Measurements from ENCODE around the gene UFD1.

DNA sequence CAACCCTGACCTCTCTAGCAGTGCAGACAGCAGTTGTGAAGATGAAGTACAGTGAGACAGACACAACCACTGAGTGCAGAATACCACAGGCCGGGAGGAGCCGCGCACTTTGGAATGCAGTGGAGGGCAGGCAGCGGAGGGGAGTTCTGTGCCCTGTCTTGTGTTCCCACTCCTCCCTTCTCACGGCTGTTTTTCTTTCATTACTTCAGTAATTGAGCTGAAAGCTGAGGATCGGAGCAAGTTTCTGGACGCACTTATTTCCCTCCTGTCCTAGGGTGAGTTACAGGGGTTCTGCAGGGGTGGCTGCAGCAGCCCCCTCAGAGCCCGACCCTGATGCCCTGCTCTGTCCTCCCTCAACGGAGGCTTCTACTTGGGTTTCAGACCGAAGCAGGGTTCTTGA, 39.6 kb upstream of the UFD1 start:
- TF ChIP-seq, protein P1, sequence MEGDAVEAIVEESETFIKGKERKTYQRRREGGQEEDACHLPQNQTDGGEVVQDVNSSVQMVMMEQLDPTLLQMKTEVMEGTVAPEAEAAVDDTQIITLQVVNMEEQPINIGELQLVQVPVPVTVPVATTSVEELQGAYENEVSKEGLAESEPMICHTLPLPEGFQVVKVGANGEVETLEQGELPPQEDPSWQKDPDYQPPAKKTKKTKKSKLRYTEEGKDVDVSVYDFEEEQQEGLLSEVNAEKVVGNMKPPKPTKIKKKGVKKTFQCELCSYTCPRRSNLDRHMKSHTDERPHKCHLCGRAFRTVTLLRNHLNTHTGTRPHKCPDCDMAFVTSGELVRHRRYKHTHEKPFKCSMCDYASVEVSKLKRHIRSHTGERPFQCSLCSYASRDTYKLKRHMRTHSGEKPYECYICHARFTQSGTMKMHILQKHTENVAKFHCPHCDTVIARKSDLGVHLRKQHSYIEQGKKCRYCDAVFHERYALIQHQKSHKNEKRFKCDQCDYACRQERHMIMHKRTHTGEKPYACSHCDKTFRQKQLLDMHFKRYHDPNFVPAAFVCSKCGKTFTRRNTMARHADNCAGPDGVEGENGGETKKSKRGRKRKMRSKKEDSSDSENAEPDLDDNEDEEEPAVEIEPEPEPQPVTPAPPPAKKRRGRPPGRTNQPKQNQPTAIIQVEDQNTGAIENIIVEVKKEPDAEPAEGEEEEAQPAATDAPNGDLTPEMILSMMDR (IDR thresholded peaks at IDR 0.05; ENCODE audit: poor library complexity) = no peak
- TF ChIP-seq EZH2 (IDR thresholded peaks at IDR 0.05; ENCODE audit: borderline replicate concordance) = no peak
- no peak for TF ChIP-seq EZH2phosphoT487 (IDR thresholded peaks at IDR 0.05; ENCODE audit: low read depth, severe bottlenecking, unreplicated experiment)
